ENCODE data around the gene ZMYM3. TPM values are rescaled to one million over a fixed set of nuclear protein-coding genes. Genes with fewer than 3 reads are reported as not detected.

Gene ZMYM3
- total RNA-seq (2021; ENCODE audit: unreplicated experiment) (32.9 TPM), Bru-seq, nascent RNA (percentile 52 among the genes with signal in this experiment), BruChase-seq, experiment 1, labeled RNA remaining after a 6-hour chase (percentile 84 among the genes with signal in this experiment), BruChase-seq, experiment 2, labeled RNA remaining after a 2-hour chase (percentile 79 among the genes with signal in this experiment)
- 23.6 and 23.7 TPM in 2 replicates for polyA plus RNA-seq (2012)
- long read RNA-seq, partial matches to known transcripts = 26 of 31 reads
- long read RNA-seq, other reads (novel, unspliced or antisense) = 5 of 31 reads

- H3K27ac ChIP-seq (ENCODE audit: low read depth, low read length) = peak within 1 kb of the TSS; percentile 68
- H3K9me3 ChIP-seq (ENCODE audit: control insufficient read depth in 1 of 2, insufficient read depth in 1 of 2, low read depth in 1 of 2, low read length in 2 of 2) = no peaks in the 10 kb centered on the region
- ChIA-PET POLR2A (interaction anchor here (0.6 to 1.3 kb wide), 3 partner anchors 29 to 277 kb away, joined by 3 to 4 read pairs (median 4); partner anchors contain the start of gene NONO), RAD21 (ENCODE audit: low non-redundant PET in 1 of 2, low total read pairs in 2 of 2, uncharacterized antibody in 2 of 2, unreplicated experiment in 2 of 2) (no interaction called here), CTCF (interaction anchor here (0.7 kb wide), 1 partner anchor 156 kb away, joined by 3 read pairs; no protein-coding TSS in a partner anchor)
- H3K4me2 ChIP-seq (ENCODE audit: low read length) = peak within 1 kb of the TSS; percentile 88
- DNase-seq (ENCODE audit: low read depth, low spot score) (peak; percentile 50), ATAC-seq (peak; percentile 88)
- intact Hi-C loops (cut with micrococcal nuclease) = no loop called here
- H3K9ac ChIP-seq (ENCODE audit: low read length) = peak within 1 kb of the TSS; percentile 76
- H3K79me2 ChIP-seq (ENCODE audit: insufficient read depth, low read length) = no peaks in the 10 kb centered on the region
- H3K27me3 ChIP-seq (ENCODE audit: insufficient read depth, low read length) = no peaks in the 10 kb centered on the region
- TF ChIP-seq EGR1 (IDR thresholded peaks at IDR 0.05; ENCODE audit: low read depth) = no peak
- no peak for TF ChIP-seq EZH2 (IDR thresholded peaks at IDR 0.05)
- TF ChIP-seq RAD21 (IDR thresholded peaks at IDR 0.05; ENCODE audit: low read depth) = no peak
- TF ChIP-seq ZNF274 (IDR thresholded peaks at IDR 0.05; ENCODE audit: low read depth, low read length) = no peak
- no peak for TF ChIP-seq CEBPB (IDR thresholded peaks at IDR 0.05; ENCODE audit: low read depth)
- no peak for TF ChIP-seq POLR2AphosphoS5 (IDR thresholded peaks at IDR 0.05; ENCODE audit: low read depth, low read length)
- peak; percentile 92 for TF ChIP-seq ZBTB33 (IDR thresholded peaks at IDR 0.05; ENCODE audit: extremely low read depth, insufficient replicate concordance, low read length)
- no peaks in the 10 kb centered on the region for H3K9me2 ChIP-seq (ENCODE audit: insufficient read depth)
- peaks cover 13 to 19% of the 10 kb centered on the region in 2 experiments for H3K4me1 ChIP-seq (ENCODE audit: control insufficient read depth in 1 of 2, insufficient read depth in 2 of 2, low read length in 2 of 2)
- no peak within 1 kb of the TSS for H2AFZ ChIP-seq (ENCODE audit: low read depth, low read length, poor library complexity, severe bottlenecking)
- H3K36me3 ChIP-seq (ENCODE audit: control insufficient read depth in 1 of 2, insufficient read depth in 2 of 2, low read length in 2 of 2) = no peaks in the 10 kb centered on the region
- no TSS peak for BruUV-seq (replicated peaks)
- peak within 1 kb of the TSS; percentile 78 for H3K4me3 ChIP-seq (replicated peaks in 1 of 2; ENCODE audit: low read depth in 1 of 2, low read length in 2 of 2)
- no peaks in the 10 kb centered on the region for H4K20me1 ChIP-seq (ENCODE audit: insufficient read depth)
Measured at GRCh38 chrX:71254092-71254963, at the start of gene ZMYM3. TSS of gene ZMYM3 (minus strand) at chrX:71254140. CDS start at chrX:71253255, 885 bp downstream.

All from HCT116 (cell line).